GM19468 (cell line): Measurements from ENCODE around the gene FAM72C.
"Not testable (repeated sequence)": the region's sequence is repeated elsewhere in the genome, so short reads cannot be mapped to it uniquely, and the experiment has no call there.

Experiments used
- ATAC-seq: cut with Tn5 transposase; IDR thresholded peaks from one replicate; pipeline ENCODE4 v1.9.1; 2021; ENCODE audit warnings: mild to moderate bottlenecking, moderate library complexity, moderate number of reproducible peaks; ENCODE audit not compliant: unreplicated experiment; ENCODE audit errors: extremely low read depth

Gene FAM72C

GRCh38 chr1:143971924-143972700, at the start of gene FAM72C:
Gene FAM72C (minus strand): TSS chr1:143971986. CDS start chr1:143971141, 845 bp downstream.
- peak; percentile 83 for ATAC-seq

GRCh38 chr1:144020001-144020738, 48.4 kb upstream of the FAM72C start:
- not testable (repeated sequence) for ATAC-seq

GRCh38 chr1:144019101-144019500, 47.3 kb upstream of the FAM72C start:
- not testable (repeated sequence) for ATAC-seq

- not testable (repeated sequence) for ATAC-seq
These were observed 43.6 kb upstream of the FAM72C start for GRCh38 chr1:144015180-144015966.

GRCh38 chr1:144014528-144014927, 42.7 kb upstream of the FAM72C start:
- not testable (repeated sequence) for ATAC-seq

- not testable (repeated sequence) for ATAC-seq
These were observed 42.3 kb upstream of the FAM72C start for GRCh38 chr1:144014121-144014520.

GRCh38 chr1:144012168-144012733, 40.5 kb upstream of the FAM72C start:
- peak; percentile 97 for ATAC-seq

- ATAC-seq, result peak; percentile 37
These were observed 37.6 kb upstream of the FAM72C start for GRCh38 chr1:144009410-144009809.

GRCh38 chr1:144004259-144004658, 32.5 kb upstream of the FAM72C start:
- not testable (repeated sequence) for ATAC-seq

- ATAC-seq, result not testable (repeated sequence)
These were observed 31.7 kb upstream of the FAM72C start for GRCh38 chr1:144003306-144004029.

- peak; percentile 61 for ATAC-seq
These were observed 30.5 kb upstream of the FAM72C start for GRCh38 chr1:144002141-144002881.

- not testable (repeated sequence) for ATAC-seq
These were observed 29.3 kb upstream of the FAM72C start for GRCh38 chr1:144001077-144001476.

GRCh38 chr1:143996020-143996419, 24.2 kb upstream of the FAM72C start:
- not testable (repeated sequence) for ATAC-seq

- ATAC-seq, result not testable (repeated sequence)
These were observed 21.6 kb upstream of the FAM72C start for GRCh38 chr1:143993301-143993907.

- ATAC-seq, result not testable (repeated sequence)
These were observed 18.9 kb upstream of the FAM72C start for GRCh38 chr1:143990699-143991098.

GRCh38 chr1:143989719-143990118, 17.9 kb upstream of the FAM72C start:
- ATAC-seq, result not testable (repeated sequence)

GRCh38 chr1:143989427-143989712, 17.6 kb upstream of the FAM72C start:
- not testable (repeated sequence) for ATAC-seq

- ATAC-seq, result not testable (repeated sequence)
These were observed 17.0 kb upstream of the FAM72C start for GRCh38 chr1:143988602-143989426.
